ENCODE data around the gene MSL2.

Gene MSL2

GRCh38 chr3:136189859-136190617, 6.1 kb downstream of the MSL2 start:
- H3K4me2 ChIP-seq (ENCODE audit: low read length) = peak overlapping the region; percentile 90
- no peaks in the 10 kb centered on the region for H3F3A ChIP-seq (ENCODE audit: insufficient read depth, low read length)
- H3K9me2 ChIP-seq (ENCODE audit: low read depth, low read length) = no peaks in the 10 kb centered on the region
- H3K27me3 ChIP-seq (ENCODE audit: insufficient read depth, low read length) = no peaks in the 10 kb centered on the region
- H3K79me2 ChIP-seq (ENCODE audit: insufficient read depth, low read length) = peaks cover 100% of the 10 kb centered on the region
- TF ChIP-seq EZH2 (IDR thresholded peaks at IDR 0.05; ENCODE audit: borderline replicate concordance, low read length) = no peak
- TF ChIP-seq, protein P1, sequence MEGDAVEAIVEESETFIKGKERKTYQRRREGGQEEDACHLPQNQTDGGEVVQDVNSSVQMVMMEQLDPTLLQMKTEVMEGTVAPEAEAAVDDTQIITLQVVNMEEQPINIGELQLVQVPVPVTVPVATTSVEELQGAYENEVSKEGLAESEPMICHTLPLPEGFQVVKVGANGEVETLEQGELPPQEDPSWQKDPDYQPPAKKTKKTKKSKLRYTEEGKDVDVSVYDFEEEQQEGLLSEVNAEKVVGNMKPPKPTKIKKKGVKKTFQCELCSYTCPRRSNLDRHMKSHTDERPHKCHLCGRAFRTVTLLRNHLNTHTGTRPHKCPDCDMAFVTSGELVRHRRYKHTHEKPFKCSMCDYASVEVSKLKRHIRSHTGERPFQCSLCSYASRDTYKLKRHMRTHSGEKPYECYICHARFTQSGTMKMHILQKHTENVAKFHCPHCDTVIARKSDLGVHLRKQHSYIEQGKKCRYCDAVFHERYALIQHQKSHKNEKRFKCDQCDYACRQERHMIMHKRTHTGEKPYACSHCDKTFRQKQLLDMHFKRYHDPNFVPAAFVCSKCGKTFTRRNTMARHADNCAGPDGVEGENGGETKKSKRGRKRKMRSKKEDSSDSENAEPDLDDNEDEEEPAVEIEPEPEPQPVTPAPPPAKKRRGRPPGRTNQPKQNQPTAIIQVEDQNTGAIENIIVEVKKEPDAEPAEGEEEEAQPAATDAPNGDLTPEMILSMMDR (IDR thresholded peaks at IDR 0.05; ENCODE audit: low read length) = no peak
- H3K9me3 ChIP-seq (ENCODE audit: low read length) = no peaks in the 10 kb centered on the region
- peak overlapping the region; percentile 84 for H3K4me3 ChIP-seq (ENCODE audit: low read depth, low read length, poor library complexity, severe bottlenecking)
- H3K27ac ChIP-seq (ENCODE audit: low read depth, low read length, poor library complexity, severe bottlenecking) = peak overlapping the region; percentile 2
- peaks cover 7% of the 10 kb centered on the region; the same call in 1 of the 2 replicates for H4K20me1 ChIP-seq (ENCODE audit: insufficient read depth, low read length)
- H3K36me3 ChIP-seq (ENCODE audit: insufficient read depth, low read length) = peaks cover 30% of the 10 kb centered on the region
- peaks cover 75% of the 10 kb centered on the region for H3K4me1 ChIP-seq (ENCODE audit: insufficient read depth, low read length, severe bottlenecking)
- H2AFZ ChIP-seq (ENCODE audit: low read length) = no peak overlapping the region
- H3K9ac ChIP-seq (ENCODE audit: low read length) = no peak overlapping the region; the same call in 1 of the 2 replicates

DNA sequence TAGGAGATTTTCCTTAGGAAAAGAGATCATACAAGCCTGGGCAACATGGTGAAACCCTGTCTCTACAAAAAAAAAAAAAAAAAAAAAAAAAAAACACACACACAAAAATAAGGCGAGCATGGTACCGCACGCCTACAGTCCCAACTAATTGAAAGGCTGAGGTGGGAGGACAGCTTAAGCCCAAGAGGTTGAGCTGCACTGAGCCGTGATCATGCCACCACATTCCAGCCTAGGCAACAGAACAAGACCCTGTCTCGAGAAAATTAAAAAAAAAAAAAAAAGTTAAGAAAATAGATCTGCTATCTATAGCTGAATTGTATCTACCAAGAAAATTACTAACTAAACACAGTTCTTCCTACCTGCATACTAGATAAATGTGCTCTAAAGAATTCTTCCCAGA, 7.1 kb downstream of the MSL2 start:
- H3K36me3 ChIP-seq (ENCODE audit: insufficient read depth, low read length) = peaks cover 20% of the 10 kb centered on the region
- H3K27ac ChIP-seq (ENCODE audit: low read depth, low read length, poor library complexity, severe bottlenecking) = peak overlapping the region; percentile 2
- peaks cover 75% of the 10 kb centered on the region for H3K4me1 ChIP-seq (ENCODE audit: insufficient read depth, low read length, severe bottlenecking)
- no peak for TF ChIP-seq EZH2 (IDR thresholded peaks at IDR 0.05; ENCODE audit: borderline replicate concordance, low read length)
- TF ChIP-seq, protein P1 (IDR thresholded peaks at IDR 0.05; ENCODE audit: low read length) = no peak
- H3K9me3 ChIP-seq (ENCODE audit: low read length) = no peaks in the 10 kb centered on the region
- H3K4me2 ChIP-seq (ENCODE audit: low read length) = peak overlapping the region; percentile 90
- H3K4me3 ChIP-seq (ENCODE audit: low read depth, low read length, poor library complexity, severe bottlenecking) = peak overlapping the region; percentile 84
- no peaks in the 10 kb centered on the region for H3K9me2 ChIP-seq (ENCODE audit: low read depth, low read length)
- H3K79me2 ChIP-seq (ENCODE audit: insufficient read depth, low read length) = peaks cover 100% of the 10 kb centered on the region
- H2AFZ ChIP-seq (ENCODE audit: low read length) = no peak overlapping the region
- no peaks in the 10 kb centered on the region for H3F3A ChIP-seq (ENCODE audit: insufficient read depth, low read length)
- no peaks in the 10 kb centered on the region for H3K27me3 ChIP-seq (ENCODE audit: insufficient read depth, low read length)
- H3K9ac ChIP-seq (ENCODE audit: low read length) = peak overlapping the region; percentile 2; the same call in 1 of the 2 replicates
- H4K20me1 ChIP-seq (ENCODE audit: insufficient read depth, low read length) = peaks cover 6% of the 10 kb centered on the region; the same call in 1 of the 2 replicates

GRCh38 chr3:136187868-136188267, 8.3 kb downstream of the MSL2 start:
- peaks cover 85% of the 10 kb centered on the region for H3K4me1 ChIP-seq (ENCODE audit: insufficient read depth, low read length, severe bottlenecking)
- no peaks in the 10 kb centered on the region for H3K9me2 ChIP-seq (ENCODE audit: low read depth, low read length)
- H3K27me3 ChIP-seq (ENCODE audit: insufficient read depth, low read length) = no peaks in the 10 kb centered on the region
- H3K9ac ChIP-seq (ENCODE audit: low read length) = peak overlapping the region; percentile 23; the same call in 1 of the 2 replicates
- peaks cover 100% of the 10 kb centered on the region for H3K79me2 ChIP-seq (ENCODE audit: insufficient read depth, low read length)
- H3K9me3 ChIP-seq (ENCODE audit: low read length) = no peaks in the 10 kb centered on the region
- TF ChIP-seq EZH2 (IDR thresholded peaks at IDR 0.05; ENCODE audit: borderline replicate concordance, low read length) = no peak
- TF ChIP-seq, protein P1 (IDR thresholded peaks at IDR 0.05; ENCODE audit: low read length) = no peak
- peak overlapping the region; percentile 43 for H3K27ac ChIP-seq (ENCODE audit: low read depth, low read length, poor library complexity, severe bottlenecking)
- no peaks in the 10 kb centered on the region for H3F3A ChIP-seq (ENCODE audit: insufficient read depth, low read length)
- H3K36me3 ChIP-seq (ENCODE audit: insufficient read depth, low read length) = peaks cover 11% of the 10 kb centered on the region; the same call in 1 of the 2 replicates
- peak overlapping the region; percentile 90 for H3K4me2 ChIP-seq (ENCODE audit: low read length)
- H2AFZ ChIP-seq (ENCODE audit: low read length) = no peak overlapping the region
- peaks cover 2% of the 10 kb centered on the region; the same call in 1 of the 2 replicates for H4K20me1 ChIP-seq (ENCODE audit: insufficient read depth, low read length)
- H3K4me3 ChIP-seq (ENCODE audit: low read depth, low read length, poor library complexity, severe bottlenecking) = peak overlapping the region; percentile 84

All from OCI-LY1 (cell line).